ENCODE results near the gene CHRNA7. TPM values are rescaled to one million over a fixed set of nuclear protein-coding genes. Genes with fewer than 3 reads are reported as not detected.
"Not testable (repeated sequence)": the region's sequence is repeated elsewhere in the genome, so short reads cannot be mapped to it uniquely, and the experiment has no call there.

CHRNA7 gene
- total RNA-seq, 1 experiment from 2014 or later, result 7.8 TPM

DNA sequence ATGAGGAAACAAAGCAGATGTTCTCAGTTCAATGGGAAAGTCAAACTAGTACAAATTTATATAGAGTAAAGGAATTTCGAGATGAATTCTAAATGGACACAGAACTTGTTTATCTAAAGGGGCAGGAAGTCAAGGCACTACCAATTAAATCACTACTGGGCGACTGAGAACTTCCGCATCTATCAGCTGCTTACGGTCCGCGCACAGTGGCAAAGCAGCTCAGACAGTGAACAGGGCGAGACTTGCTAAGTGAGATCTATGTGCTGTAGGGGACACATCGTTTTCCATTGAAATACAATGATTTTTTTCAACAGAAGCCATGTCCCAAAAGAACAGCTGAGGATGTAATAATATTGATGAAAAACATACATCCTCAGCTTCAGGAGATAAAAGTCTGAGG, 105.0 kb downstream of the CHRNA7 start (continued):
- TF ChIP-seq, protein P1, sequence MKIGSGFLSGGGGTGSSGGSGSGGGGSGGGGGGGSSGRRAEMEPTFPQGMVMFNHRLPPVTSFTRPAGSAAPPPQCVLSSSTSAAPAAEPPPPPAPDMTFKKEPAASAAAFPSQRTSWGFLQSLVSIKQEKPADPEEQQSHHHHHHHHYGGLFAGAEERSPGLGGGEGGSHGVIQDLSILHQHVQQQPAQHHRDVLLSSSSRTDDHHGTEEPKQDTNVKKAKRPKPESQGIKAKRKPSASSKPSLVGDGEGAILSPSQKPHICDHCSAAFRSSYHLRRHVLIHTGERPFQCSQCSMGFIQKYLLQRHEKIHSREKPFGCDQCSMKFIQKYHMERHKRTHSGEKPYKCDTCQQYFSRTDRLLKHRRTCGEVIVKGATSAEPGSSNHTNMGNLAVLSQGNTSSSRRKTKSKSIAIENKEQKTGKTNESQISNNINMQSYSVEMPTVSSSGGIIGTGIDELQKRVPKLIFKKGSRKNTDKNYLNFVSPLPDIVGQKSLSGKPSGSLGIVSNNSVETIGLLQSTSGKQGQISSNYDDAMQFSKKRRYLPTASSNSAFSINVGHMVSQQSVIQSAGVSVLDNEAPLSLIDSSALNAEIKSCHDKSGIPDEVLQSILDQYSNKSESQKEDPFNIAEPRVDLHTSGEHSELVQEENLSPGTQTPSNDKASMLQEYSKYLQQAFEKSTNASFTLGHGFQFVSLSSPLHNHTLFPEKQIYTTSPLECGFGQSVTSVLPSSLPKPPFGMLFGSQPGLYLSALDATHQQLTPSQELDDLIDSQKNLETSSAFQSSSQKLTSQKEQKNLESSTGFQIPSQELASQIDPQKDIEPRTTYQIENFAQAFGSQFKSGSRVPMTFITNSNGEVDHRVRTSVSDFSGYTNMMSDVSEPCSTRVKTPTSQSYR (CRISPR knock-in tag; IDR thresholded peaks at IDR 0.05), result no peak
- TF ChIP-seq ATF1 (CRISPR knock-in tag; IDR thresholded peaks at IDR 0.05), result no peak
- TF ChIP-seq SMAD4 (CRISPR knock-in tag; IDR thresholded peaks at IDR 0.05), result no peak
- TF ChIP-seq ZNF219 (CRISPR knock-in tag; IDR thresholded peaks at IDR 0.05; ENCODE audit: borderline replicate concordance), result no peak

DNA sequence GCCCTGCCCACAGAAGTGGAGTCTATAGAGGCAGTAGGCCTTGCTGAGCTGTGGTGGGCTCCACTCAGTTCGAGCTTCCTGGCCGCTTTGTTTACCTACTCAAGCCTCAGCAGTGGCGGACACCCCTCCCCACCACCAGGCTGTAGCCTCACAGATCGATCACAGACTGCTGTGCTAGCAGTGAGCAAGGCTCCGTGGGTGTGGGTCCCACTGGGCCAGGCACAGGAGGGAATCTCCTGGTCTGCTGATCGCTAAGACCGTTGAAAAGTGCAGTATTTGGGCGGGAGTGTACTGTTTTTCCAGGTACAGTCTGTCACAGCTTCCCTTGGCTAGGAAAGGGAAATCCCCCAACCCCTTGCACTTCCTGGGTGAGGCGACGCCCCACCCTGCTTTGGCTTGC, 115.2 kb downstream of the CHRNA7 start:
- H3K4me1 Mint-ChIP-seq; H3K27ac Mint-ChIP-seq; H3K36me3 Mint-ChIP-seq; DNase-seq (ENCODE audit: low spot score); H3K27me3 Mint-ChIP-seq (ENCODE audit: low read depth); POLR2A ChIA-PET; H3K4me3 Mint-ChIP-seq; ATAC-seq: not testable (repeated sequence)
- CTCF ChIA-PET, result interaction anchor here (1.2 kb wide), 1 partner anchor 168 kb away, joined by 3 read pairs; no protein-coding TSS in a partner anchor
- peaks cover 13% of the 10 kb centered on the region for H3K9me3 Mint-ChIP-seq

DNA sequence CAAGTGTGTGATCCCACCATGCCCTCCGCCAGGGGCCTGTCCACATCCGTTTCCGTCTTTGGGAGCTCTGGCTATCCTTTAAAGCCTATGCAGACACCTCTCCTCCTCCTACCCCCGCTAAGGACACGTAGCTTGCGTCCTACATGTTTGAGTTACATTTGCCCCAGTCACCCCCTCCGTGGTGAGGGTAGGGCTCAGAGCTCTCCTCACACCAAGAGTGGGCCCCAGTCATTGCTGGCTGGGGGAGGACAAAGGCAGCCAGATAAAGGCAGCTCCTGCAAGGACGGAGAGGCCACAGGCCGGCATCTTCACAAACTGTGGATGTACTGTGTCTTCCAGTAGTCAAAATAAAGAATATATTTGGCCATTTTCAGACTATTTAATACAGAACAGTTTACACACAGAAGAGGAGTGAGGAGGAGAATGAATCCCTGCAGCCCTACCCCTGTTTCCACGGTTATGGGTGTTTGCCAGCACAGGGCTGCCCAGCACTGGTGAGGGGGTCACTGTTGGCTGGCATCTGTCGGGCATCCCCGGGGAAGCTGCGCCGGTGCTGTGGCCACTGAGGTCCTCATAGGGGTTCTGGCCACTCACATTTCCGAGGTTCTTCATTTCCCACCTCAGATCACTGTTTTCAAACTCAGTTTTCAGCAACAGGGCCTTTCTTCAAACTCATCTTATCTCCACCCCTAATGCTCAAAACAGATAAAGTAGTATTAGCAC, 118.7 kb downstream of the CHRNA7 start:
- Mint-ChIP-seq H3K27ac (no peak overlapping the region), H3K27me3 (ENCODE audit: low read depth) (no peaks in the 10 kb centered on the region), H3K9me3 (no peaks in the 10 kb centered on the region), H3K4me3 (no peak overlapping the region), H3K36me3 (no peaks in the 10 kb centered on the region), H3K4me1 (peaks cover 28% of the 10 kb centered on the region)
- DNase-seq (ENCODE audit: low spot score) (no peak), ATAC-seq (no peak)
- TF ChIP-seq SMAD4 (CRISPR knock-in tag; IDR thresholded peaks at IDR 0.05) (no peak), NFATC4 (CRISPR knock-in tag; IDR thresholded peaks at IDR 0.05) (no peak), ZNF219 (CRISPR knock-in tag; IDR thresholded peaks at IDR 0.05; ENCODE audit: borderline replicate concordance) (no peak)
- TF ChIP-seq, protein P2, sequence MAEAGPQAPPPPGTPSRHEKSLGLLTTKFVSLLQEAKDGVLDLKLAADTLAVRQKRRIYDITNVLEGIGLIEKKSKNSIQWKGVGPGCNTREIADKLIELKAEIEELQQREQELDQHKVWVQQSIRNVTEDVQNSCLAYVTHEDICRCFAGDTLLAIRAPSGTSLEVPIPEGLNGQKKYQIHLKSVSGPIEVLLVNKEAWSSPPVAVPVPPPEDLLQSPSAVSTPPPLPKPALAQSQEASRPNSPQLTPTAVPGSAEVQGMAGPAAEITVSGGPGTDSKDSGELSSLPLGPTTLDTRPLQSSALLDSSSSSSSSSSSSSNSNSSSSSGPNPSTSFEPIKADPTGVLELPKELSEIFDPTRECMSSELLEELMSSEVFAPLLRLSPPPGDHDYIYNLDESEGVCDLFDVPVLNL (CRISPR knock-in tag; IDR thresholded peaks at IDR 0.05; ENCODE audit: borderline replicate concordance, low read depth), result no peak
- ChIA-PET CTCF (interaction anchor here (1.0 to 4.5 kb wide), 2 partner anchors 171 kb away, joined by 4 to 20 read pairs; no protein-coding TSS in a partner anchor), POLR2A (no interaction called here)

DNA sequence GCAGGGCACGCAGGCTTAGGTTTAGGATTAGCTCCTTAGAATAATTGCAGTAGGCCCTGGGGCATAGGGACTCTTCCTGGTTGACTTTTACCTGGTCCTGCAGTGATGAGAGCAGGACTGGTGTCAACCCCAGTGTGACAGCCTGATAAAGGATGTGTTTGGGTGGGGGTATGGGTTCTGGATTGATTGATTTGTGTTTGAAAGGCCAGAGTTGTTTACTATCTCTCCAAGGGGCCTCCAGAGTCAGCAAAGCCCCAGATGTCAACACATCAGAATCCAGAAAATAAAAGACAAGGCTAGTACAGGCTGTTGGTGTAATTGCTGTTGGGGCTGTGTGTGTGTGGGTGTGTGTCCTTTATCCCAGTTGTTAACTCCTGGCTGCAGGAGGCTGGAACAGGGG, 122.3 kb downstream of the CHRNA7 start:
- no peak overlapping the region for H3K4me3 Mint-ChIP-seq
- H3K4me1 Mint-ChIP-seq, result peaks cover 28% of the 10 kb centered on the region
- no peak for DNase-seq (ENCODE audit: low spot score)
- no peak overlapping the region; the same call in 1 of the 2 replicates for H3K27ac Mint-ChIP-seq
- no peaks in the 10 kb centered on the region for H3K9me3 Mint-ChIP-seq
- ChIA-PET POLR2A (no interaction called here), CTCF (interaction anchor here (0.6 to 4.5 kb wide), 4 partner anchors 82 to 177 kb away, joined by 3 to 20 read pairs (median 10); partner anchors contain the start of gene CHRNA7)
- no peaks in the 10 kb centered on the region for H3K36me3 Mint-ChIP-seq
- peak; percentile 46 for ATAC-seq
- H3K27me3 Mint-ChIP-seq (ENCODE audit: low read depth), result no peaks in the 10 kb centered on the region
- TF ChIP-seq, protein P3, sequence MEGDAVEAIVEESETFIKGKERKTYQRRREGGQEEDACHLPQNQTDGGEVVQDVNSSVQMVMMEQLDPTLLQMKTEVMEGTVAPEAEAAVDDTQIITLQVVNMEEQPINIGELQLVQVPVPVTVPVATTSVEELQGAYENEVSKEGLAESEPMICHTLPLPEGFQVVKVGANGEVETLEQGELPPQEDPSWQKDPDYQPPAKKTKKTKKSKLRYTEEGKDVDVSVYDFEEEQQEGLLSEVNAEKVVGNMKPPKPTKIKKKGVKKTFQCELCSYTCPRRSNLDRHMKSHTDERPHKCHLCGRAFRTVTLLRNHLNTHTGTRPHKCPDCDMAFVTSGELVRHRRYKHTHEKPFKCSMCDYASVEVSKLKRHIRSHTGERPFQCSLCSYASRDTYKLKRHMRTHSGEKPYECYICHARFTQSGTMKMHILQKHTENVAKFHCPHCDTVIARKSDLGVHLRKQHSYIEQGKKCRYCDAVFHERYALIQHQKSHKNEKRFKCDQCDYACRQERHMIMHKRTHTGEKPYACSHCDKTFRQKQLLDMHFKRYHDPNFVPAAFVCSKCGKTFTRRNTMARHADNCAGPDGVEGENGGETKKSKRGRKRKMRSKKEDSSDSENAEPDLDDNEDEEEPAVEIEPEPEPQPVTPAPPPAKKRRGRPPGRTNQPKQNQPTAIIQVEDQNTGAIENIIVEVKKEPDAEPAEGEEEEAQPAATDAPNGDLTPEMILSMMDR (IDR thresholded peaks at IDR 0.05), result no peak
- TF ChIP-seq PRRX2 (CRISPR knock-in tag; IDR thresholded peaks at IDR 0.05), result no peak
- no peak for TF ChIP-seq MYBL2 (CRISPR knock-in tag; IDR thresholded peaks at IDR 0.05)
- no peak for TF ChIP-seq CBFB (CRISPR knock-in tag; IDR thresholded peaks at IDR 0.05; ENCODE audit: low read depth)
- TF ChIP-seq, protein P4, sequence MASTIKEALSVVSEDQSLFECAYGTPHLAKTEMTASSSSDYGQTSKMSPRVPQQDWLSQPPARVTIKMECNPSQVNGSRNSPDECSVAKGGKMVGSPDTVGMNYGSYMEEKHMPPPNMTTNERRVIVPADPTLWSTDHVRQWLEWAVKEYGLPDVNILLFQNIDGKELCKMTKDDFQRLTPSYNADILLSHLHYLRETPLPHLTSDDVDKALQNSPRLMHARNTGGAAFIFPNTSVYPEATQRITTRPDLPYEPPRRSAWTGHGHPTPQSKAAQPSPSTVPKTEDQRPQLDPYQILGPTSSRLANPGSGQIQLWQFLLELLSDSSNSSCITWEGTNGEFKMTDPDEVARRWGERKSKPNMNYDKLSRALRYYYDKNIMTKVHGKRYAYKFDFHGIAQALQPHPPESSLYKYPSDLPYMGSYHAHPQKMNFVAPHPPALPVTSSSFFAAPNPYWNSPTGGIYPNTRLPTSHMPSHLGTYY (CRISPR knock-in tag; IDR thresholded peaks at IDR 0.05), result no peak
- no peak for TF ChIP-seq TP53 (CRISPR knock-in tag; IDR thresholded peaks at IDR 0.05)
- no peak for TF ChIP-seq JUN (CRISPR knock-in tag; IDR thresholded peaks at IDR 0.05)
- no peak for TF ChIP-seq EMX1 (CRISPR knock-in tag; IDR thresholded peaks at IDR 0.05)
- TF ChIP-seq, protein P5, sequence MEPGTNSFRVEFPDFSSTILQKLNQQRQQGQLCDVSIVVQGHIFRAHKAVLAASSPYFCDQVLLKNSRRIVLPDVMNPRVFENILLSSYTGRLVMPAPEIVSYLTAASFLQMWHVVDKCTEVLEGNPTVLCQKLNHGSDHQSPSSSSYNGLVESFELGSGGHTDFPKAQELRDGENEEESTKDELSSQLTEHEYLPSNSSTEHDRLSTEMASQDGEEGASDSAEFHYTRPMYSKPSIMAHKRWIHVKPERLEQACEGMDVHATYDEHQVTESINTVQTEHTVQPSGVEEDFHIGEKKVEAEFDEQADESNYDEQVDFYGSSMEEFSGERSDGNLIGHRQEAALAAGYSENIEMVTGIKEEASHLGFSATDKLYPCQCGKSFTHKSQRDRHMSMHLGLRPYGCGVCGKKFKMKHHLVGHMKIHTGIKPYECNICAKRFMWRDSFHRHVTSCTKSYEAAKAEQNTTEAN (CRISPR knock-in tag; IDR thresholded peaks at IDR 0.05), result no peak
- TF ChIP-seq ELF4 (CRISPR knock-in tag; IDR thresholded peaks at IDR 0.05; ENCODE audit: low read depth), result no peak
- TF ChIP-seq, protein P6, sequence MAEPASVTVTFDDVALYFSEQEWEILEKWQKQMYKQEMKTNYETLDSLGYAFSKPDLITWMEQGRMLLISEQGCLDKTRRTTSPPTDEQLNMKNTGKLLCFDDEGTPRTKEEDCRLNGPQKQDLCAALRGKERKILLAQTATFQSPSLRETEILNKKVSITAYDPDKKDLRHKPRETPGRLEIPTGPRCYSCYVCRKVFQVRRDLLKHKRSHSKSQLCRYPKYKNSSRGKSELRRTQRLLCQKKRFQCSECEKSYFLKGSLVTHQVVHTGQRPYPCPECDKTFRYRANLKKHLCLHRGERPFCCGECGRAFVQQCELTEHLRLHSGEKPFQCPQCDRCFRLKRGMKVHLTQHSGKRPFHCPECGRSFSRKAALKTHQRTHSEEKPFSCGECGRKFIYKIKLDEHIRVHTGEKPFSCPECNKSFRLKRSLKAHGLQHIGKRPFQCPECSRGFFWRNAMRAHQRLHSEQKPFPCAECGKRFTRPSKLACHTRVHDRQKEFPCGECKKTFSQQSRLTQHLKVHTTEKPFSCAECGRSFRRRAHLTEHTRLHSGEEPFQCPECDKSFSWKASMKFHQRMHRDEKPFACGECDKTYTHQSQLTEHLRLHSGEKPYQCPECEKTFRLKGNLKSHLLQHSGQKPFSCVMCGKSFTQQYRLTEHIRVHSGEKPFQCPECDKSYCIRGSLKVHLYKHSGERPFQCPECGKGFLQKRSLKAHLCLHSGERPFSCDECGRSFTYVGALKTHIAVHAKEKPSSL (CRISPR knock-in tag; conservative IDR thresholded peaks at IDR 0.05), result no peak
- no peak for TF ChIP-seq OVOL2 (CRISPR knock-in tag; IDR thresholded peaks at IDR 0.05; ENCODE audit: borderline replicate concordance)
